Stomach (tissue), 4 donors: Measurements from ENCODE around the gene TAAR9.

Source experiments
- POLR2AphosphoS5 ChIP-seq, 3 donors: sonication (generic); formaldehyde crosslinking; IDR thresholded peaks; one replicate each; pipeline ENCODE4 v1.6.1; 2016; ENCODE audit warnings: antibody characterized with exemption in 3 of 3
- TF ChIP-seq, protein P1 (sequence below), 7 experiments: fragments of 450-650 bp in 4 of 7; fragments of 200-600 bp in 3 of 7; sonication (generic) in 3 of 7; IDR thresholded peaks; one replicate each; pipeline ENCODE4 v1.5.1; 2016 to 2019; ENCODE audit warnings: antibody characterized with exemption in 7 of 7, control low read depth in 2 of 7, mild to moderate bottlenecking in 1 of 7

DNA sequence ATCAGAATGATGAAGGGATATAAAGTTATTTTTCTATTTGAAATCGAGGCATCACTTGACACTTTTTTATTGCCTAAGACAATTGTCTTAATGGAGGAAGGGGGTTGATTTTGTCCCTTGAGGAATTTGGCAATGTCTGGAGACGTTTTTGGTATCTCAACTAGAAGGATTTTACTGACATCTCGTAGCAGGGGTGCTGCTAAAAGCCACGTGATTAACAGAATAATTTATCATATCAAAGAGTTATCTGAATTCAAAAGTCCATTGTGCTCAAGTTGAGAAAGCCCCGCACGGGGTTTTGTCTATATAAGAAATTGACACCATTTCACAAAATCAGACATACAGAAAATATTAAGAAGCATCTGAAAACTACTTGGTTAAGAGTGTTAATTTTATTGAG is 30.5 kb downstream of the TAAR9 start:
- no peak for TF ChIP-seq POLR2AphosphoS5 (IDR thresholded peaks at IDR 0.05)
- TF ChIP-seq, protein P1, sequence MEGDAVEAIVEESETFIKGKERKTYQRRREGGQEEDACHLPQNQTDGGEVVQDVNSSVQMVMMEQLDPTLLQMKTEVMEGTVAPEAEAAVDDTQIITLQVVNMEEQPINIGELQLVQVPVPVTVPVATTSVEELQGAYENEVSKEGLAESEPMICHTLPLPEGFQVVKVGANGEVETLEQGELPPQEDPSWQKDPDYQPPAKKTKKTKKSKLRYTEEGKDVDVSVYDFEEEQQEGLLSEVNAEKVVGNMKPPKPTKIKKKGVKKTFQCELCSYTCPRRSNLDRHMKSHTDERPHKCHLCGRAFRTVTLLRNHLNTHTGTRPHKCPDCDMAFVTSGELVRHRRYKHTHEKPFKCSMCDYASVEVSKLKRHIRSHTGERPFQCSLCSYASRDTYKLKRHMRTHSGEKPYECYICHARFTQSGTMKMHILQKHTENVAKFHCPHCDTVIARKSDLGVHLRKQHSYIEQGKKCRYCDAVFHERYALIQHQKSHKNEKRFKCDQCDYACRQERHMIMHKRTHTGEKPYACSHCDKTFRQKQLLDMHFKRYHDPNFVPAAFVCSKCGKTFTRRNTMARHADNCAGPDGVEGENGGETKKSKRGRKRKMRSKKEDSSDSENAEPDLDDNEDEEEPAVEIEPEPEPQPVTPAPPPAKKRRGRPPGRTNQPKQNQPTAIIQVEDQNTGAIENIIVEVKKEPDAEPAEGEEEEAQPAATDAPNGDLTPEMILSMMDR (IDR thresholded peaks at IDR 0.05): no peak
